Stimulated activated naive CD4-positive, alpha-beta T cell treated with Interleukin-2 at 50 U/mL for 16 hours (primary cell): ENCODE results near the gene IFNG.
"Not testable (repeated sequence)": the region's sequence is repeated elsewhere in the genome, so short reads cannot be mapped to it uniquely, and the experiment has no call there.

ENCODE experiments used
- DNase-seq: peaks from one replicate; lab custom pipeline; 2025; lab: John Stamatoyannopoulos, UW

Gene IFNG

DNA sequence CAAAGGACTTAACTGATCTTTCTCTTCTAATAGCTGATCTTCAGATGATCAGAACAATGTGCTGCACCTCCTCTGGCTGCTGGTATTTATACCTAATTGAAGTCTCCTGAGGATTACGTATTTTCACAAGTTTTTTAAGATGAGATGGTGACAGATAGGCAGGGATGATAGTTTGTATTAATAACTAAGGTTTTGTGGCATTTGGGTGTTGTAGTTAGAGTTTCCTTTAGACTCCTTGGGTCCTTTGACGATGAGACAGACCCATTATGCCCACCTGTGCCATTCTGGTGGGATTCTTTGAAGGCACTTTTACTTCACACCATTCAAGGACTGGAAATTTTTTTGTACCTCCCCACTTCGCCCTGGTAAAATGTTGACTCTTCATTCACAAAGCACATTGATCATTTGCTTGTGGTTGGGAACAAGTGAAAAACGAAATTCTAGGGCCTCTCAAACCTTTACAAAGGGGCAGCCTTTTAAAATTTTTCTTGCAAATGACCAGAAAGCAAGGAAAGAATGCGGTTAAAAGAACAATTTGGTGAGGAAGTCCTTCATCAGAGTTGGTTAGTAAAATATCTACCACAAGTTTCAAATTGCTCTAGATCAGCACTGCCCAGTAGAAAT lies at the start of gene IFNG:
TSS of gene IFNG (minus strand) at position 60 of the 624 bp plus-strand sequence. CDS start 125 bp downstream, outside the sequence.
- DNase-seq, result no peak

- not testable (repeated sequence) for DNase-seq
Measured at GRCh38 chr12:68209048-68209728, 49.6 kb upstream of the IFNG start.

DNA sequence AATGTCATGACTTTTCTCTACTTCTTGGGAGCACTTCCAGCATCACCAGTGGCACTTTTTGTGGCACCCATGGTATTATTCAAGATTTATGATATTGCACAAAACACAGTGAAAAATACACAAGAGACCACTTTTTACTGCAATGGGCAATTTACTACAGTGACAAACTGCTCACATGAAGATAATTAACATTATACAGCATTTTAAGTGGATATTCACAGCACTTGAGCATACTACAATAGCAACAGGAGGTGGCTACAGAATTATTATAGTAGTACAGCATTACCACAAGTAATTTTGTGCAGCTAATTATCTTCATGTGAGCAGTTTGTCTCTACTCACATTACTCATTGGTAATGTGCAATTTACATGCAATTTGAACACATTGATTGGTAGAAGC lies 47.7 kb upstream of the IFNG start:
- no peak for DNase-seq

GRCh38 chr12:68206446-68206845 lies 46.9 kb upstream of the IFNG start:
- no peak for DNase-seq

DNA sequence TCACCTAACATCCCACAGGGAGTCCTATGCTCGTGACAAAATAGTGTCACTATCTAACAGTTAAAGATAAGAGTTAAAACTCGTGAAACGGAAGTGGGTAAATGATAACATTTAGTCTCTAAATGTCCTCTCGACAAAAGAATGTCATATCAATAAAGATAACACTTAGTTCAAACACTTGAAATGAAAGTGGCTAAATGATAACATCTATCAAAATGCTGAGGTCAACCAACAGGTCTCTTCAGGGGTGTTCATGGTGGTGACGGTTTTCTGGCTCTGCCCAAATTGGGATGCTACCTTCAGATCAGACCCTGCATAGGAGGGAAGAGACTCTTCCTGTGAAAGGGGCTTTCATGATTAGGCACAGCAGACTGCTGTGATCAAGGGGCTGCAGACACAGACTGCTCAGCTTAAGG lies 43.9 kb upstream of the IFNG start:
- no peak for DNase-seq

DNA sequence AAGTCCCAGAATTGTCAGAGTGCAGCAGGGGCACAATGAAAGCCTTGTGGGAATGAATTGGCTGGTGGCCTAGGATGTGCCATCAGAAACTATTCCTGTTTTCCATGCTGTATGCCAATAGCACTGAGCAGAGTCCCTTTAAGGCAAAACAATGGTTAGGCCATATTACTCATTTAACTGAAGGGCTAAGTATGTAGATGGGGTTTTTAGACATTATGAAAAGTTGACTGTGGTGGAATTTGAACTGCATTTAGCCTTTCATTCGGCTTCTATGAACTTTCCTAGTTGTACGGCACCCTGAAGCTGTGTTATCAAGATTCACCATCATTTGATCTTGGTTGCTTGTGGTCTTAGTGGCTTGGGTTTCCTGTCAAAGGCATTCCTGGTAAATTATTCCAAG lies 41.3 kb upstream of the IFNG start:
- DNase-seq, result no peak

- DNase-seq, result no peak
Measured at GRCh38 chr12:68199127-68199526, 39.6 kb upstream of the IFNG start.

GRCh38 chr12:68198507-68199086 lies 39.1 kb upstream of the IFNG start:
- DNase-seq, result no peak

DNA sequence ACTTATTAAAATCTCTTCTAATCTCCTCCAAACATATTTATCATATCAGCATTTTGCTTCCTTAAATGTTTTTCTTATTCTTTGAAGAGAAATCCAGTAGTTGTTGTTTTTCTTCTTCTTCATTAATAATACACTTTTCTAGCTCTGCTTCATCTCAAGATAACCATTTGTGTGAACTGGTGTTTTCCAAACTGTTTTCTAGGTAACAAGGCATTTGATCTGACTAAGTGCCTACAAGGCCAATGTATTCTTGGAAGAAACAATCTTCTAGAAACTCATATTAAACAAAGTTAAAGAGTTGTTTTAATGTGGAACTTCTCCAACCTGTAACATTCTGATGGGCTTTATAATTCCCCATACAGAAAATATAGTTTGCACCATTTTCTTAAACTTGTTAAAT lies 30.8 kb upstream of the IFNG start:
- DNase-seq, result no peak

GRCh38 chr12:68189821-68190242 lies 30.3 kb upstream of the IFNG start:
- peak; percentile 16 for DNase-seq

DNA sequence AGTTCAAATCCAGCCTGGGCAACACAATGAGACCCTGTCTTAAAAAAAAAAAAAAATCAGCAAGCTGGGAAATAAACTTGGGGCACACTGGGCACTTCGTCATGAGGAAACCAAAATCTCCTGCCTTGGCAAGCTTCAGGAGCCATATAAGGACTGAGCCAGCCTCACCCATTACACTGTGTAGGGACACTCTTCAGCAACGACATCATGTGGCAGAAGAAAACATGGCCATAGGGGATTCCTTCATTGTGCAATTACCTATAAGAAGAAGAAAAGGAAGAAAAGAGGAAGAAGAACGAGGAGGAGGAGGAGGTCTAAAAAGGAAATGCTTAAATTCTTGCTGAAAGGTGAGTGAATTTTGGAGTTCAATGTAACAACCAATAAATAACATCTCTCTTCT lies 26.1 kb upstream of the IFNG start:
- no peak for DNase-seq

- no peak for DNase-seq
Measured at GRCh38 chr12:68180792-68181744, 21.5 kb upstream of the IFNG start.

- DNase-seq, result no peak
Measured at GRCh38 chr12:68178774-68179439, 19.4 kb upstream of the IFNG start.

DNA sequence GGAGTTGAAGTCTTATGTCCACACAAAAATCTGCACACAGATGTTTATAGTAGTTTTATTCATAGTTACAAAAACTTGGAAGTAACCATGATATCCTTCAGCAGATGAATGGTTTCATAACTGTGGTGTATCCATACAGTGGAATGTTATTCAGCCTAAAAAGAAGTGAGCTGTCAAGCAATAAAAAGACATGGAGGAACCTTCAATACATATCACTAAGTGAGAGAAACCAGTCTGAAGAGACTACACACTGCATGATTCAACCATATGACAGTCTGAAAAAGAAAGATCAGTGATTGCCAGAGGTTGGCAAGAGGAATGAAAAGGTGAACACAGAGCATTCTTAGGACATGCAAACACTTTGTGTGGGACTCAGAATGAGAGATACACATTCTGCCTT lies 18.6 kb upstream of the IFNG start:
- DNase-seq, result no peak

- DNase-seq, result no peak
Measured at GRCh38 chr12:68177562-68177961, 18.0 kb upstream of the IFNG start.

- DNase-seq, result no peak
Measured at GRCh38 chr12:68176257-68176656, 16.7 kb upstream of the IFNG start.

DNA sequence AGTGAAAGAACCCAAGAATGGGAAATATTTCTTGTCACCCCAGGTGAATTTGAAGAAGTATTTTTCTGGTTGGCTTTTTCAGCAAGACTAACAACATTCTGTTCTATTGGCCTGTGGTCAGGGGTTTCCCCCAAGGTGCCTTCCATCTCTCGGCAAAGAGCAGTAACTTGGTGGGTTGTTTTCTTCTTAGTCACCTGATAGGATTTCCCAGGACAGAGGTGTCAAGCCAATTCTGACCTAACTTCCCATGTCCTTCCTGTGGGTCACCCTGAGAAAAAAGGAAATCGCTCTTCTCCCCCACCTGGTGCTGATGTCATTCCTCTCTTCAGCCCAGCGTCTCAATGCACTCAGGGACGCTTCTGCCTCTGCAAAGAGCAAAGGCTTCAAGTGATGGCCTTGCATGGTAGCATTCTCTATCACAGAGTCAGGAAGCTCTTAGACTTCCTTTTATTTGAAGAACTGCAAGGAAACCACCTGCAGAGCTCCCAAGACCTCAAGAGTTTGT lies 16.1 kb upstream of the IFNG start:
- peak; percentile 46 for DNase-seq

GRCh38 chr12:68174761-68175160 lies 15.2 kb upstream of the IFNG start:
- DNase-seq, result not testable (repeated sequence)

DNA sequence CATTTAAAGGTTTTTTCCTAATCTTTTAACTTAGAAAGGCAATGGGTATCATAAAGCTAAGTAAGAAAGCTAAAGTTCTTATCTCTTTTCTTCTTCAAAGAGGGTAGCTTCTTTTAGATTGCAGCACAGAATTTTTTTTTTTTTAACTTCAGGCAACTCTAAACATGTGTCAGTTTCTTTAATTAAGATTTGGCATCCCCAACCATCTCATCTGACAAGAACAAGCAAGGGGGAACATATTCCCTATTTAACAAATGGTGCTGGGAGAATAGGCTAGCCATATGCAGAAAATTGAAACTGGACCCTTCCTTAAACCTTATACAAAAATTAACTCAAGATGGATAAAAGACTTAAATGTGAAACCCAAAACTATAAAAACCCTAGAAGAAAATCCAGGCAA lies 14.3 kb upstream of the IFNG start:
- no peak for DNase-seq

- no peak for DNase-seq
Measured at GRCh38 chr12:68170726-68171125, 11.2 kb upstream of the IFNG start.

DNA sequence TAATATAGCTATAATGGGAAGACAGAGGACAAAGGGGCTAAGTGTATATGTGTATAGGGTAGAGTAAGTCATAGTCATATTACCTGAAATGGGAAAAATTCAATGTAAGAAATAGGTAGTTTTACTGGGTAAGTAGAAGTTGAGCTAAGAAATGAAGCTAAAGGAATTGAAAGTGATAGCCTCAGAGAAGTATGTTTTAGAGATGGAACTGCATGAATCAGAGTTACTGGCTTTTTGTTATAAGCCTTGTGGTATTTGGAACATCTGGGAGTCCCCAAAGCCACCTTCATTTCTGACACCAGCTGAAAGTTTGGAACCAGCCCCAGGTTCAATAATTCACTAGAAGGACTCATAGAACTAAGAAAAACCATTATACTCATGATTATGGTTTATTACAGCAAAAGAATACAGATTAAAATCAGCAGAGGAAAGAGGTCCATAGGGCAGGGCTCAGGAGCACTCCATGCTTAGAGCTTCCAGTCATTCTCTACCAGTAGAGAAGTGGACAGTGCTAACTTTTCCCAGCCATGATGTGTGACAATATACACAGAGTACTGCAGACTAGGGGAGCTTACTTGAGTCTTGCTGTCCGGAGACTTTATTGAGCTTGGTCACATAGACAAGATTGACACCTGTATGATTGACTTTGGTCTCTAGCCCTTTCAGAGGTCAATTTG lies 9.8 kb upstream of the IFNG start:
- DNase-seq, result no peak
